A549 (cell line): Measurements from ENCODE around the gene EGFL8. TPM values are rescaled to one million over a fixed set of nuclear protein-coding genes. Genes with fewer than 3 reads are reported as not detected.
A peak's percentile ranks its signal among the peaks of the same experiment; 100 is the strongest.

Experiments
- ATAC-seq, 2 experiments: fragments of 200-7000 bp in 1 of 2; fragments of >200 bp in 1 of 2; cut with Nextera tagmentation in 1 of 2; cut with Tn5 transposase in 1 of 2; 3 replicates each; pipeline versions ENCODE4 v1.8.0 to v1.9.1; 2018 to 2020; ENCODE audit warnings: mild to moderate bottlenecking in 1 of 2, moderate library complexity in 1 of 2
- CTCF ChIA-PET: fragments of 300-600 bp; sonication (Branson Sonifier 250); formaldehyde crosslinking; extraction: SDS; loops from one replicate; lab custom pipeline; 2021; ENCODE audit warnings: antibody characterized with exemption, inconsistent platforms; lab: Yijun Ruan, JAX
- POLR2A ChIA-PET: fragments of 350-600 bp; formaldehyde crosslinking; extraction: SDS; loops from one replicate; lab custom pipeline; 2021; ENCODE audit warnings: antibody characterized with exemption, inconsistent platforms; lab: Yijun Ruan, JAX
- DNase-seq, 2 experiments: peaks; one replicate each; pipeline versions ENCODE4 v3.0.0 to v3.0.0-alpha.2; 2011 to 2016; ENCODE audit warnings: low read depth in 1 of 2, low spot score in 1 of 2
- FAIRE-seq: peaks from 2 replicates; lab custom pipeline; 2011; peaks lifted over from hg19 to GRCh38; lab: Jason Lieb, UNC
- H3K27ac ChIP-seq, 2 experiments: fragments of >200 bp; sonication (Bioruptor Twin); formaldehyde crosslinking; 3 replicates each; pipeline ENCODE4 v1.5.1; 2016 to 2017
- H3K4me1 ChIP-seq: fragments of >200 bp; sonication (Bioruptor Twin); formaldehyde crosslinking; 3 replicates; pipeline ENCODE4 v1.6.1; 2016
- H3K4me2 ChIP-seq: fragments of >200 bp; sonication (Bioruptor Twin); formaldehyde crosslinking; 3 replicates; pipeline ENCODE4 v1.6.1; 2016
- H3K4me3 ChIP-seq: fragments of >200 bp; sonication (Bioruptor Twin); formaldehyde crosslinking; 3 replicates; pipeline ENCODE4 v1.5.1; 2016
- H3K9me3 ChIP-seq: fragments of >200 bp; sonication (Bioruptor Twin); formaldehyde crosslinking; 3 replicates; pipeline ENCODE4 v1.6.1; 2016
- BHLHE40 ChIP-seq: IDR thresholded peaks from 2 replicates; pipeline ENCODE4 v1.6.1; 2012; ENCODE audit warnings: low read depth, low read length, inconsistent platforms
- CBX8 ChIP-seq: fragments of 200-600 bp; sonication (generic); IDR thresholded peaks from 2 replicates; pipeline ENCODE4 v1.6.1; 2016
- FOSL2 ChIP-seq, 2 experiments: fragments of 450-650 bp in 1 of 2; fragments of >200 bp in 1 of 2; sonication (Bioruptor Twin) in 1 of 2; formaldehyde crosslinking; IDR thresholded peaks; 2 replicates each; pipeline versions ENCODE4 v1.5.0 to v1.6.1; 2016 to 2020; ENCODE audit warnings: mild to moderate bottlenecking in 1 of 2, moderate library complexity in 1 of 2
- HES2 ChIP-seq: fragments of >200 bp; sonication (Bioruptor Twin); formaldehyde crosslinking; IDR thresholded peaks from 2 replicates; pipeline ENCODE4 v1.6.1; 2016
- HMGXB4 ChIP-seq: fragments of 250-450 bp; sonication (Bioruptor Pico); IDR thresholded peaks from 2 replicates; pipeline ENCODE4 v1.5.0; 2021; ENCODE audit warnings: mild to moderate bottlenecking, moderate library complexity, borderline replicate concordance
- JUN ChIP-seq, 2 experiments: fragments of >200 bp; sonication (Bioruptor Twin); formaldehyde crosslinking; IDR thresholded peaks; 2 replicates in 1 of 2; 3 replicates in 1 of 2; pipeline ENCODE4 v1.6.1; 2016 to 2017
- KDM5A ChIP-seq: fragments of 200-600 bp; sonication (generic); IDR thresholded peaks from 2 replicates; pipeline ENCODE4 v1.6.1; 2016; ENCODE audit warnings: antibody characterized with exemption, mild to moderate bottlenecking
- MAFK ChIP-seq: fragments of 450-650 bp; IDR thresholded peaks from 2 replicates; pipeline ENCODE4 v1.6.1; 2014; ENCODE audit not compliant: partially characterized antibody
- MAZ ChIP-seq: fragments of 150-350 bp; IDR thresholded peaks from 2 replicates; pipeline ENCODE4 v1.6.1; 2014; ENCODE audit warnings: antibody characterized with exemption, low read depth, low read length, borderline replicate concordance
- RAD21 ChIP-seq, 2 experiments: fragments of >200 bp in 1 of 2; sonication (Bioruptor Twin) in 1 of 2; formaldehyde crosslinking in 1 of 2; IDR thresholded peaks in 1 of 2; conservative IDR thresholded peaks in 1 of 2; 2 replicates in 1 of 2; 3 replicates in 1 of 2; pipeline ENCODE4 v1.6.1; 2012 to 2018; ENCODE audit warnings: inconsistent platforms in 1 of 2
- RFX5 ChIP-seq: fragments of 450-650 bp; IDR thresholded peaks from 2 replicates; pipeline ENCODE4 v1.7.1; 2014; ENCODE audit warnings: antibody characterized with exemption, mild to moderate bottlenecking, moderate library complexity
- SMC3 ChIP-seq: fragments of >200 bp; sonication (Bioruptor Twin); formaldehyde crosslinking; IDR thresholded peaks from 3 replicates; pipeline ENCODE4 v1.6.1; 2018; ENCODE audit warnings: inconsistent platforms
- USF2 ChIP-seq: fragments of 450-650 bp; IDR thresholded peaks from 2 replicates; pipeline ENCODE4 v1.6.1; 2014; ENCODE audit warnings: antibody characterized with exemption
- ZFP36 ChIP-seq: fragments of 450-650 bp; IDR thresholded peaks from 2 replicates; pipeline ENCODE4 v1.6.1; 2014; ENCODE audit warnings: borderline replicate concordance; ENCODE audit not compliant: partially characterized antibody
- ZSCAN20 ChIP-seq: fragments of 250-450 bp; sonication (Bioruptor Pico); IDR thresholded peaks from 2 replicates; pipeline ENCODE4 v1.8.0; 2022; ENCODE audit warnings: mild to moderate bottlenecking, moderate library complexity
- WGBS: methylation state at CpG from one replicate; pipeline ENCODE4 v1.1.6; 2017; ENCODE audit errors: missing lambda C conversion rate; 5-methylcytosine and 5-hydroxymethylcytosine counted together
- polyA plus RNA-seq, 4 experiments: library from polyadenylated mRNA; depleted of rRNA in 3 of 4; stranded (reverse); fragments of >200 nt; fragmentation: RNase III in 1 of 4; extraction: RNeasy Plus Mini Kit Qiagen cat#74134 plus additional on column Dnase treatment in 1 of 4; gene quantifications; 2 replicates in 3 of 4; 3 replicates in 1 of 4; pipeline ENCODE4 v1.2.3, GENCODE V29; 2011 to 2017

Gene EGFL8
- polyA plus RNA-seq, 2 of the 4 experiments (the other 2 are of a cell fraction) = 2.0 to 3.1 TPM

- CTCF ChIA-PET = interaction anchor here (0.8 to 1.8 kb wide), 3 partner anchors 19 to 87 kb away, joined by 3 to 4 read pairs (median 3); no protein-coding TSS in a partner anchor
- peak overlapping the region; percentile 94 for H3K27ac ChIP-seq
- H3K4me3 ChIP-seq = peak overlapping the region; percentile 74
- TF ChIP-seq RAD21 (conservative IDR thresholded peaks at IDR 0.05 in 1 of 2, IDR thresholded peaks at IDR 0.05 in 1 of 2) (no peak), USF2 (no peak), KDM5A (no peak), HES2 (no peak), MAFK (no peak), ZSCAN20 (CRISPR knock-in tag) (no peak), FOSL2 (IDR thresholded peaks at IDR 0.05) (no peak), FOSL2 (CRISPR knock-in tag; IDR thresholded peaks at IDR 0.05) (no peak)
- FAIRE-seq (no peak), ATAC-seq (no peak), DNase-seq (peak in 1 of 2 experiments; percentile 35)
- no peaks in the 10 kb centered on the region for H3K9me3 ChIP-seq
- peak overlapping the region; percentile 76 for H3K4me2 ChIP-seq
- 94% methylated on average over 17 of the region's 28 CpGs for WGBS
- peaks cover 24% of the 10 kb centered on the region for H3K4me1 ChIP-seq
- POLR2A ChIA-PET = no interaction called here
These were observed 32.6 kb downstream of the EGFL8 start for GRCh38 chr6:32196682-32197616.

- 49% methylated on average over 3 of the region's 3 CpGs for WGBS
- Histone ChIP-seq H3K27ac (no peak overlapping the region), H3K9me3 (no peaks in the 10 kb centered on the region), H3K4me1 (peaks cover 16% of the 10 kb centered on the region; the same call in 2 of the 3 replicates), H3K4me3 (no peak overlapping the region), H3K4me2 (no peak overlapping the region)
- DNase-seq = no peak
- no peak for TF ChIP-seq MAZ
- no peak for TF ChIP-seq RFX5
- TF ChIP-seq ZFP36 = no peak
- no peak for TF ChIP-seq JUN (IDR thresholded peaks at IDR 0.05)
- POLR2A ChIA-PET = no interaction called here
- CTCF ChIA-PET = interaction anchor here (0.7 to 1.8 kb wide), 2 partner anchors 71 to 169 kb away, joined by 3 to 4 read pairs; no protein-coding TSS in a partner anchor
- no peak for FAIRE-seq
- ATAC-seq = no peak
These were observed 33.9 kb downstream of the EGFL8 start for GRCh38 chr6:32198345-32198696.

- peaks cover 16% of the 10 kb centered on the region; the same call in 2 of the 3 replicates for H3K4me1 ChIP-seq
- no peak overlapping the region for H3K4me2 ChIP-seq
- ChIA-PET CTCF (interaction anchor here (1.8 kb wide), 1 partner anchor 72 kb away, joined by 3 read pairs; no protein-coding TSS in a partner anchor), POLR2A (no interaction called here)
- H3K4me3 ChIP-seq = no peak overlapping the region
- H3K27ac ChIP-seq = no peak overlapping the region
- FAIRE-seq = no peak
- H3K9me3 ChIP-seq = no peaks in the 10 kb centered on the region
- no peak for TF ChIP-seq BHLHE40
- no peak for TF ChIP-seq HMGXB4 (CRISPR knock-in tag)
- TF ChIP-seq CBX8 = no peak
- TF ChIP-seq SMC3 = no peak
- no peak for TF ChIP-seq RAD21 (conservative IDR thresholded peaks at IDR 0.05 in 1 of 2, IDR thresholded peaks at IDR 0.05 in 1 of 2)
- no peak for DNase-seq
- 79% methylated on average over 9 of the region's 17 CpGs for WGBS
- no peak for ATAC-seq
These were observed 34.5 kb downstream of the EGFL8 start for GRCh38 chr6:32198866-32199265.
